ENCODE measurements around the gene SHOC2.
"Not testable (repeated sequence)": the region's sequence is repeated elsewhere in the genome, so short reads cannot be mapped to it uniquely, and the experiment has no call there.

SHOC2 gene

DNA sequence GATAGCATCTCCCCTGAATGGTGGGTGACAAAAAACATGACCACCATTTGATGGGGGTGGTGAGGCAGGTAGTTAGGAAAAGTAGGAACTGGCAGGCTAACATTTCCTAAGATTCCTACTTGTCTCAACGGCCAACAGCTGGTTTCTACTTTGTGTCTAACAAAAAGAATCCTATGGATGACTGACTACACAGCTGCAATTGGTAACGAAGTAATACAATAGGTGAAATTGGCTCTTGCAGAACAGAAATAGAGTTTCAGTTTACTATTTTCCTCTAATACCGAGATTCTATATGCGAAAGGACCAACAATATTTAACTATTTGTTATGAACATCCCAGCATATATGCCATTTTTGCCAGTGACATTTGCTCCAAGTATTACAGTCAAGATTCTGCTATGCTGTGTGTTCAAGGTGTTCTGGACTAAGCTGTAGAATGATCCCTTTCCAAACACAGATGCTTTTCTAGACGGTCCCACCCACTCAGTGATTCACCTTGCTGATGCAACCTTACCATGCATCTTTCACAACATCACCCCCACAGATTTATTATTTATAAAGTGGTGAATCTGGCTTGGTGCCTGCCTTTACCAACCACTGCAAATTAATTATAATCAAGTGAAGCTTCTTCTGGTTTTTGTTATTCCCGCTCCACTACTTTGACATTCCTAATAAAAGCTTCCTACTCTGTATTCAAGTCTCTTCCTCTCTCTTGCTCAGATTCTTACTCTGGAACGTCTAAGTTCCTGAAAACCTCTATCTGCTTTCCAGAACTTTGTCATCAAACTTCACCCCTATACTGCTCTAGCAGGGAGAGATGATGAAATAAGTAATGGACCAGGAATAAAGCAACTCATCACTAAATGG is 17.2 kb upstream of the SHOC2 start:
- DNase-seq (ENCODE audit: low spot score): peak; percentile 52

DNA sequence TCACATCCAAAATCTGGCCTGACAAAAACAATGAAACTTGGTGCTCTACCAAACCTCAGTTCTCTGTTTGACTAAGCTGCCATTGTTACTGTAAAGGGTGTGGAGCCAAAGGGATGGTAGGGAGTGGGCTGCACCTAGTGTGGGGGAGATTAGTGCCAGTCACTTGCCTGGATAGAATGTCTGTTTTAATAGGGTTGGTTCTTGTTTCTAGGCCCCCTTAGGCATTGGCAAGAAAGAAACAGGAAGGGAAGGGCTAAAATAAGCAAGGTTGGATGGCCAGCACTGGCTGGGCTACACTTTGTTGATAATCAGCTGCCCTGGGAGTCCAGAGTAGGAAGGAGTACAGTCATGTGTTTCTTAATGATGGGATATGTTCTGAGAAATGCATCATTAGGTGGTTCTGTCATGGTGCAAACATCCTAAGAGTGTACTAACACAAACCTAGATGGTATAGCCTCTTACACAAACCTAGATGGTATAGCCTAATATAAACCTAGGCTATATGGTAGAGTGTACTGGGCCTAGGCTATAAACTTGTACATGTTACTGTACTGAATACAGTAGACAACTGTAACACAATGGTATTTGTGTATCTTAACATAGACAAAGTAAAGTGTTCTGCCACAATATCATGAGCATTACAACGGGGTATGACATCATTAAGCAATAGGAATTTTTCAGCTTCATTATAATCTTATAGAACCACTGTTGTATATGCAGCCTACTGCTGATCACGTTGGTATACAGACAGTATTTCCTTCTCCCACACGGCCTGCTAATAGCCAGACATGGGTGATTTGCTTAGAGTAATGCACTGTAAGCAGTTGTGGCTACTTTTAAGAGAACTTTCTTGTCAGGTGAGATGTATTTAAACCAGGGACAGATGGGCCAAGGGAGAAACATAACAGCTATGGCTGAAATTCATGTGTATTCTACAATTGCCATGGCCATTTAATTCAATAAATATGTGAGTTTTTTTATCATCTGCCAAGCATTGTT is 15.8 kb upstream of the SHOC2 start:
- DNase-seq (ENCODE audit: low spot score): no peak

DNA sequence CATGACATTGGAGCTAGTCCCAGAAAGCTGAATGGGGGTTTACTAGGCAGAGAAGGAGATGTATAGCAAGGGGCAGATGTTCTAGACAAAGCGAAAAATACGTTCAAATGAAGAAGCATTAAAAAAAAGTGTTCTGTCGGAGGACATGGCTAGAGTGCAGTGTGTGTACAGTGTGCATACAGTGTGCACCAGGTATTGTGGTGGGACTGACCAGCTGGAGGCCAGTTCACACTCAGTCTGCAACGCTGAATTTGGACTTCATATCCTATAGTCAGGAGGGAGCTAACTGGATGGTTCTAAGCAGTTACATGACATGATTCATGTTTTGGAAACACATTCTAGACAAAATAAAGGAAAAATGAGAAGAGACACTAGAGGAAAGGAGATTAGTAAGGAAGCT is 9.3 kb upstream of the SHOC2 start:
- no peak for DNase-seq (ENCODE audit: low spot score)

DNA sequence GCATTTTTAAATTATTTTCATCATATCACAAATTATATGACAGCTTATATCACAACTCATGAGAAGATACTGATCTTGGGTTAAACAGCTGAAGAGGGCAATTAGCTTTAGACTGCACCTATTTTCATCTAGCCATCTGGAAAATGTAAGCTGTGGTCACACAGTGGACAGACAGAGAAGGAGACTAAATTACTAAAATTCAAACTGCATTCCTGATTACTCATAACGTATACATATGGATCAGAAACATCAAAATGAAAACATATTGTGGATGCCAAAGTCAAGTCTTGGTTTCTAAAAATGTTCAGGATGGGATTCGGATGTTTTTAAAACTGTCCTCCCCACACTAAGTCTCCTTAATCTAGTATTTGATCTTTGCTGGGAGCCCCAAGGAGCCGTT is 7.0 kb upstream of the SHOC2 start:
- DNase-seq (ENCODE audit: low spot score): no peak

DNA sequence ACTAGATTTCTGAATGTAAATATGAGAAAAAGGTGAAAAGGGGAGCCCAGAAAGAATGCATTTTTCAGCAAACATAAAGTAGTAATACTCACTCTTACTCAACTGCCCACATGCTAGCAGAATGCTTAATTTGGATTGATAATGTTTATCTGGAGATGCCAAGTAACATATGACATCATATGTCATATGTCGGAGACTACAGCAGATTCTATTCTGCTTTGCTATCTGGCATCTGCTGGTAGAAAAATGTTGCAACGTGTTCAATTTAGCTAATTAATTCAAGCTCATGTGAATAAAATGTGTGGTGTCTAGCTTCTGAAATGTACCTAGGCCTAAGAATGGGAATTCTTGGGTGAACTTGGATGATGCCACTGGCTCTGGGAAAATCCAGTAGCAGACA is 5.0 kb upstream of the SHOC2 start:
- peak; percentile 5 for DNase-seq (ENCODE audit: low spot score)

DNA sequence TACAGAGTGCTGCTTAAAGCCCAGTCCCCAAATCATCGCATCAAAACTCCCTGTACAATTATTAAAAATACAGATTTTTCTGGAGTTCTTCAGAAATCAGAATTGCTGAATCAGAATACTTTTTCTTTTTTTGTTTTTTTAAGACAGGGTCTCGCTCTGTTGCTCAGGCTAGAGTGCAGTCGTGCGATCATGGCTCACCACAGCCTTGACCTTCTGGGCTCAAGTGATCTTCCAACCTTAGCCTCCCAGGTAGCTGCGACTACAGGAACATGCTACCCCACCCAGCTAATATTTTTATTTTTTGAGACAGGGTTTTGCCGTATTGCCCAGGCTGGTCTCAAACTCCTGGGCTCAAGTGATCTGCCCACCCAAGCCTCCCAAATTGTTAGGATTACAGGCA is 4.4 kb upstream of the SHOC2 start:
- DNase-seq (ENCODE audit: low spot score): peak; percentile 68

DNA sequence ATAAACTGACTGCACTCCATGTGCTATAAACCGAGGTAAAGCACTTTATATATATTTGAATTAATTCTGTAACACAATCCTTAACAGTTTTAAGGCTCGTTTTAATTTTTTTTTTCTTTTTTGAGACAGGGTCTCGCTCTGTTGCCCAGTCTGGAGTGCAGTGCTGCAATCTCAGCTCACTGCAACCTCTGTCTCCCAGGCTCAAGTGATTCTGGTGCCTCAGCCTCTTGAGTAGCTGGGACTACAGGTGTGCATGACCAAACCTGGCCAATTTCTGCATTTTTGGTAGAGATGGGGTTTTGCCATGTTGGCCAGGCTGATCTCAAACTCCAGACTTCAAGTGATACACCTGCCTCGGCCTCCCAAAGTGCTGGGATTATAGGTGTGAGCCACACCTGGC is 3.8 kb upstream of the SHOC2 start:
- DNase-seq (ENCODE audit: low spot score): not testable (repeated sequence)

DNA sequence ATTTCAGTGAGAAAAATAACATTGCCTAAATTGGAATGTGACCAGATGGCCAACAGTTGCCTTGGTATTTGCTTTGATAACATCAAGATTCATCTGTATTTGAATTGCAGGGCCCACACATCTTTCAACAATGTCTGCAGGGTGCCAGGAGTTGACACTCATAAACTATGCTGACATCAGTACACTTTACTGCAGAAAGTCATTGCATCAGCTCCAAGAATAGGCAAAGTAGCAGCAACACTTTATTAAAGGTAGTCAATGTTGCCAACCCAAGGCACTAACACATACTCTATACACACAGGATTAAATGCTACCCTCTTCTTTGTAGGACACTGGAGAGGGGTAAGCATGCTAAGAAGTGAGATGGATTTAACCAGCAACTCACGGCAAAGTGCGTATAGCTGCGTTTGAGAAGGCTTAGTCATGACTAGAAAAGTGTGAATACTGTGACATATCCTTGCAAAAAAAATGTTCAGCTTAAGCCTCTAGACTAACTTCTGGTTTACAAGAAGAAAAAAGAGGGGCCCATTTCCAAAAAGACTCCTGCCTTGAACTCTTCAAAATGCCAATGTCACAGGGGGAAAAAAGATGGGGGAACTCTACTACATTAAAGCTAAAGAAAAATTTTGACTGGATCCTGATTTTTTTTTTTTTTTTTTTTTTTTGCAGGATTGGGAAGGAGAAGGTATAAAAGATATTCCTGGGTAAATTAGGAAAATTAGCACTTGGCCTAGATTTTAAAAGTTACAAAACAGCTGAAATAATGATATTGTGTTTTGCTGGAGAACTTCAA is 2.7 kb upstream of the SHOC2 start:
- DNase-seq (ENCODE audit: low spot score): peak; percentile 55

DNA sequence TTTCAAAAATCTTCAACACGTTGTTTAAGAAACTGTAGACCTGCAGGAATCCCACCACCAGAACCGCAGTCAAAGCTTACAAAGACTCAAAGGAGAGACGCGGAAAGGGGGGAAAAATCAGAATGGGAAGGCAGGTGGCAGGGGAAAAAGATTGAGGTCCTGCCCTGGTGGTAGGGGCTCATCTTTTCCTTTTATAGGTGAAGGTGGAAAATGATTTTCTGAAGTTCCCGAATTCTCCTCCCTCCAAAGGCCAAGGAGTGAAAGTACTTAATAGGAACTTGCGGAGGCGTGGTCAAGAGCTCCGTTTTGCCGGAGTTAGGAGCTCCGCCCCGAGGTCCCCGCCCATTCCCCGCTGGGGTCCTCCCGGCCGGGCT is 1.1 kb upstream of the SHOC2 start:
- DNase-seq (ENCODE audit: low spot score): peak; percentile 97

DNA sequence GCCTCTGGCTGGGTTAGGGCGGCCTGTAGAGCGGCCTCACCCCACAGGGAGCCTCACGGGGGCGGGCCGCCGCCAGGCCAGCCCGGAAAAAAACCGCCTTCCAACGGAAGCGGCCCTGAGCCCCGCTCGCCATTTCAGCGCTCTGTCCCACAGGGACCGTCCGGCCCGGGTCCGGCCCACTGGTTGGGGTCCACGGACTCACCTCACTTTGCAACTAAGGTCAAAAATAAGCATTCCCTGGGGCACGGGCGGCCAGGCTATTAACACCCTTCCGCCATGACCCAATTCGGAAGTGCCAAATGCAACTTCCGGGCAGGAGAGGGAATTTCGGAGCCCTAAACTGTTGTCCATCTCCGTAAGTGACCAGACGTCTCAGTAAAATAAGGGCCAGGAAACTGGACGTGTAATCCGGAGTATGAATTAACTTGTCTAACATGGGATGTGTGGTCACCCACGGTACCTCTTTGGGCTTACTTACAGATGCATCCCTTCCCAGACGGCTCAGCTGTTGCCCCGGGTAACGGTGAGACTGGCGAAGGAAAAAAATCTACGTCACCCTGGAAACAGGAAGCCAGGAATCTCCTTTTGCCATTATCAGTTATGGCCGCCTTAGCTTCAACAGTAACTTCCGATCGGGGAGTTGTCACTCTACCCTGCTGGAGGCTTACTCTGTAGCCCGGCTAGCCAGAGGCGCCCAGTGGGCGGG is 608 bp upstream of the SHOC2 start, which contains the start of gene BBIP1:
Gene BBIP1, minus strand, starts transcription at position 538 of the 706 bp plus-strand sequence. CDS start 1,023 bp downstream, outside the sequence.
- DNase-seq (ENCODE audit: low spot score): peak; percentile 100

DNA sequence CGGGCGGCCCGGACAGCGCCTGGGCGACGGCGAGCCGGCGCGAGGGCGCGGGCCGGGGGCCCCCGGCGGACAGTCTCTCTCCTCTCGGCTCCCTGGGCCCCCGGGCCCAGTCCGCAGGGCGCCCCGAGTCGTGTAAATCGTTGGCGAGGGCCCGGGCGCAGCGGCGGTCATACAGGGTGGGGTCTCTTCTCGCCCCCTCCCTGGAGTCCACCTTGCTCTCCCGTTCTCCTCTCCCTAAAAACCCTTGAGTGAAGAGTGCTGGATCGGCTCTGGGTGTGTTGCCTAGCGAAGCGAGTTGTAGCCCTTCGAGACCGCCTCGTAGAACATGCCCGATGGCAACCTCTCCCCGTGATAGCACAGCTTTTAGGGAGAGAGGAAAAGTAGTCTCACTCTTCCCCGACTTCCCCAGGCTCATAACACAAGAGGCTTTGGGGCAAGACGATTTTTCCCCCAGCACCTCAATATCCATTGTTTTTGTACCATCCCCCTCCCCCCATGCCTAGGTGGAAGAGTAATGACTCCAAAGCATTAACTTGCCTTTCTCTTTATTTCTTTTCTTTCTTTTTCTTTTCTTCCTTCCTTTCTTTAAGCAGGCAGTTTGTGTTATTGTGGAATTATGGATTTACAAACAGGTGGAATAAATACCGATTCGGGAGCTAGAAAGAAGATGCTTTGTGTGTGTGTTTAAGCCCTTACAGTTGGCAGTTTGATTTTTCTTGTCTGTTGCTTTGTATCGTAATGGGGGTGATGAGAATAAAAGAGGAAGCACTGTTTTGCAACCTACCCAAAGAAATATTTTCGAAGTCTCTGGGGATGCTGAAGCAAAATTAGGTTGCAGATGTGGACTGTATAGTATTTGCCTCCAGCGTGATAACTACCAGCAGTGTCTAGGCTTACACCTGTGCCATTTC is 822 bp downstream of the SHOC2 start:
- peak; percentile 40 for DNase-seq (ENCODE audit: low spot score)

DNA sequence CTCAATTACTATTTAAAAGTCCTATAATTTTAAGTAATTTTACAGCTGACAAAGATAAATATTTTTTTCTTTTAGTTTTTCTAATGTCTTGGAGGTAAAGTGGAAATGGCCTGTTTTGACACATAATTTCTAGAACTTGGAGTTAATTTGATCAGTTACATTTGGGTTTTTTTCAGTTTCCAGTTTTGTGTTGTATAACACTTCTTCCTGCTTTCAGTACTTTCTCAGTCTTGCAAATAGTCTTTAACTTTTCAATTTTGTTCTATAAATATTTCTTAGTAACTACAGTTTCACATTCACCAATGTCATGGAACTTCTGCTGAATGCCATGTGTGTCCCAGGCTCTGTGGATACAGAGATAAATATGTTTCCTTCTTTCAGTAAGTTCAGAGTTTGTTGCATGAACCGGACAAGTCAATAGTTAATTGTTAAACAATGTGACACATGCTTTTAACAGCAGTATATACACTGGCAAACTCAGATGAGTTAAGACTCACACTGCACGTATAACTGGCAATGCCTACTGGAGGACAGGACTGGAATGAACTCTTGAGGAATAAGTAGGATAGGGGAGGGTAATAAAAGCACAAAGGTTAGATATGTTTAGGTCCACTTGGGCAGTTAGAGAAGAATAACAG is 4.6 kb downstream of the SHOC2 start:
- peak; percentile 85 for DNase-seq (ENCODE audit: low spot score)

DNA sequence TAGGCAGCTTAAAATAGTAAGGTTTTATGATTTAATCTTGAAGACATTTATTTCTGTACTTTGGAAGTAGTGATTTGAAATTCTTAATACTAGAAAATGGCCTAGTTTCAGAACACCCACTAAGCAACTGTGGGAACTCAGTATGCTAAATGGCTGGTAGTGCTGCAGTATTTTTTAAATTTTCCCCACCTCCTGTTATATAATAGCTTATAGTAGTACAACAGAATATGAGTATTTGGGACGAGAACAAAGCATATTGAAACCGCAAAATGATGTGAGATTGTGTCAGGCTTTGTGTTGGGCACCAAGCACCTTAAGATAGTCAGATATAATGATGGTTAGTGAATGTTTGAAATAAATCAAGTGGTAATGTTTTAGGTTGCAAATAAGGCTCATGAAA is 8.1 kb downstream of the SHOC2 start:
- DNase-seq (ENCODE audit: low spot score): no peak

DNA sequence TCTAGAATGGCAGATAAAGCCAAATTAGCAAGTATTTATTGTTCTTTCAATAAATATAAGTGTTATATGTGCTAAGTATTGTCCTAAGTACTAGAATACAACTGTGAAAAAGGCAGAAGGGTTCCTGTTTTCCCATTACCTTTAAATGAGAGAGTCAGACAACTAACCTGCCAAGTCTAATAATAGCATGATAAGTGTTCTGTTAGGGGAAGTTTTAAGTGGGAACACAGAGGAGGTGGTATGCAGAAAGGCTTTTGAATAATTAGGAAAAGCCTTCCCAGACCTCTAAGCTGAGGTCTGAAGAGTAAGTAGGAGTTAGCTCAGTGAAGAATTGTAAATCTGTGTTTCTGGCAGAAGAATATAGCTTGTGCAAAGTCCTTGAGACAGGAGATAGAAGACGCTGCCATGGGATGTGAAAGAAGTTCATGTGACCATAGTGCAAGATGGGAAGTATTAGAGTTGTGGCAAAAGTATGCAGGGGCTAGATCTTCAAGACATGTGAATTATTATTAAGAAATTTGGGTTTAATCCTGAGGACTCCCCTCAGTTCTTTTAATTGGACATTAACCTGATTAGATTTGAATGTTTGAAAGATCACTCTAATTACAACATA is 12.5 kb downstream of the SHOC2 start:
- DNase-seq (ENCODE audit: low spot score): no peak

DNA sequence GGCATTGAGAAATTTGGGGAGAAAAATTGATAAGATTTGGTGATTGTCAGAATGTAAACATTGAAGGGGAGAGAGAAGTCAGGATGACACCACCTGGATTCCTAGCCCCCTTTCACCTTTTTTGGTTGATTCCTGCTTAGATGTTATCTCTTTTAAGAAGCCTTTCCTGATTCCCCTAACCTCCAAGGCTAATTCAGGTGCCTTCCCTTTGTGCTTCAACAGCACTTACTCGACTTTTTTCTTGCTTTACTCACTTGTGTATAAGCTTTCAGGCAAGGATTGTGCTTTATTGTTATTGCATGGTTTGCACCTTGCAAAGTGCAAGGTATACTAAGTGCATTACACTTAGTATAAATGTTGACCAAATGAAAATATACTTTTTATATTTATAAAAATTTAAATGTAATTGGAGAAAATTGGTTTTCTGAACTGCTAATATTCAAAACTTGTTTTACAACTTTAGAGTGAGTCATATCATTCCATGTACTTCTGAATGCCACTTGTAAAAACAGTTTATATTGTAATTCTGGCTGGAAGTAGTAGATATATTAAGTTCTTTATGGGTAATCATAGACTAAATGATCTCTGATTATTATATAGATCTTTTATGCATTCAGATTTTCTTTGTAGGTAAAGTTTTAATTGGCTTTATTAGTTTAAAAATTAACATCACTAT is 13.2 kb downstream of the SHOC2 start:
- DNase-seq (ENCODE audit: low spot score): peak; percentile 8

DNA sequence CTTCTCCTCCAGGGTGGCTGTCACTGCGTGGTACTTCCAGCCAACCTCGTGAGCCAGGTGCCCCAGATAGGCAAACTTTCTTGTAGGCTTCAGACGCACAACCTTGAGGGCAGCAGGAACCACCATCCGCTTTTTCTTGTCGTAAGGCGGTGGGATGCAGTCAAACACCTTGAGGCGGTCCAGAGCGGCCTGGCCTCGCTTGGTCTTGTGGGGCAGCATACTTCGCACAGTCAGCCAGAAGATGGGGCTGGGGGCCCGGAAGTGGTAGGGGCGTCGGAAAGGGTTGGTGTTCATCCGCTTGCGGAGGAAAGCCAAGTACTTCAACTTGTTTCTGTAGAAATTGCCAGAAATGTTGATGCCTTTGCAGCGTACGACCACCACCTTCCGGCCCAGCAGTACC is 17.4 kb downstream of the SHOC2 start:
- no peak for DNase-seq (ENCODE audit: low spot score)

DNA sequence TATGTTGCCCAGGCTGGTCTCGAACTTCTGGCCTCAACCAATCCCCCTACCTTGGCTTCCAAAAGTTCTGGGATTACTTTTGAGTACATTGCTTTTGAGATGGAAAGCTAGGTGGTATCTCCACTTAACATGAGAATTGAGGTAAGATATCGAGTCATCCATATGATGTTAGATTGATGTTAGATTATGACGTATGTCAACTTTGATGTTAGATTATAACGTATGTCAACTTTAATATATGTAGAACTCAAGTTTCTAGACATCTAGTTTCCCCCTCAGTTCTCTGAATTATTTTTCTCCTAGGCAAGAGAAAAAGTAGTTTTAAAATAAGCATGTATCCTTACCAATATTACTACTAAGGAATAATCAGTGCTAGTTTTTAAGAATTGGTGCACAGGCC is 20.0 kb downstream of the SHOC2 start:
- no peak for DNase-seq (ENCODE audit: low spot score)

DNA sequence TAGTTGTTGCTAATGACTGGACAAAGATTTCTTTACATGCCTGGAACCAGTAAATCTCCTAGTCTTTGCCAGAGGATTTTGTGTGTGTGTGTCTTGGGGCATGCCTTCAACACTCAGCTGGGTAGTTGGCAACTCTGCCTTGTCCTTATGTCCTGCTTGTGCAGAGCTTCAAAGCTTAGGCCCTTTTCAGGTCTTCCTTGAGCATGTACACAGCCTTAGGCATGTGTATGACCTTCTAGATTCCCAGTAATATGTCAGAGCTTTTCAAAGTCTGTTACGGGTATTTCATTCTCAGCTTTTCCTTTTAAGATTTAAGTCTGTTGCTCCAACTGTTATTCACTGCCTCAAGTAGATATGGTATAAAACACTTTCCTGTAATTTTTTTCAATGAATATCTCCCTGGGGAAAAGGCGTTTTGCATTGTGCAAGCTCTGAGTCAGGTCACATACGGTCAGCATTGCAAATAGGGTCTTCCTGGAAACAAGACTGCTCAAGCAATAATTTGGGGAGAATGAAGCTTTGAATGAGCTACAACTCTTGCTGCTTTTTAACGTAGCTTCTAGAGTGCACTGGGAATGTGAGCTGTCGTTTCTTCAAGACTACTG is 25.5 kb downstream of the SHOC2 start:
- peak; percentile 6 for DNase-seq (ENCODE audit: low spot score)
